GM19463 (cell line): ENCODE results near the gene SEC22B.
"Not testable (repeated sequence)": the region's sequence is repeated elsewhere in the genome, so short reads cannot be mapped to it uniquely, and the experiment has no call there.

ENCODE experiments used
- ATAC-seq: cut with Tn5 transposase; IDR thresholded peaks from one replicate; pipeline ENCODE4 v1.9.1; 2021; ENCODE audit warnings: mild to moderate bottlenecking, moderate library complexity; ENCODE audit not compliant: unreplicated experiment

The SEC22B gene

DNA sequence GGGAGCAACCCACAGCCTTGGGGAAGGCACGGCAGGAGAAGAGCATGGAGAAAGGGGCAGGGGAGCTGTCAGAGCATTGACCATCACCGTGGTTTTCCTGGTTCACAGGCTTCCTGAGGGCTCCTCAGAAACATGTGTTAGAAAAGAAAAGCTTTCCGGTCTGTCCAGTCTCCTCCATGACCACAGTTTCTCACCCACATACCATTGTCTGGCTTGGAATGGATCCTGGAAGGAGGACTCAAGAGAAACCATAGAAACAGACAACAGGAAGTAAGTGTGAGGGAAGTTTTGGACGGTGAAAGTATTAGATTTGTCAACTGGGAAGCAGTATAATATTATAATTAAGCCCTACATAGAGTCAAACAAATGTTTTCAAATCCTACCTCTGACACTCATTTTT, 55.8 kb downstream of the SEC22B start:
- not testable (repeated sequence) for ATAC-seq

DNA sequence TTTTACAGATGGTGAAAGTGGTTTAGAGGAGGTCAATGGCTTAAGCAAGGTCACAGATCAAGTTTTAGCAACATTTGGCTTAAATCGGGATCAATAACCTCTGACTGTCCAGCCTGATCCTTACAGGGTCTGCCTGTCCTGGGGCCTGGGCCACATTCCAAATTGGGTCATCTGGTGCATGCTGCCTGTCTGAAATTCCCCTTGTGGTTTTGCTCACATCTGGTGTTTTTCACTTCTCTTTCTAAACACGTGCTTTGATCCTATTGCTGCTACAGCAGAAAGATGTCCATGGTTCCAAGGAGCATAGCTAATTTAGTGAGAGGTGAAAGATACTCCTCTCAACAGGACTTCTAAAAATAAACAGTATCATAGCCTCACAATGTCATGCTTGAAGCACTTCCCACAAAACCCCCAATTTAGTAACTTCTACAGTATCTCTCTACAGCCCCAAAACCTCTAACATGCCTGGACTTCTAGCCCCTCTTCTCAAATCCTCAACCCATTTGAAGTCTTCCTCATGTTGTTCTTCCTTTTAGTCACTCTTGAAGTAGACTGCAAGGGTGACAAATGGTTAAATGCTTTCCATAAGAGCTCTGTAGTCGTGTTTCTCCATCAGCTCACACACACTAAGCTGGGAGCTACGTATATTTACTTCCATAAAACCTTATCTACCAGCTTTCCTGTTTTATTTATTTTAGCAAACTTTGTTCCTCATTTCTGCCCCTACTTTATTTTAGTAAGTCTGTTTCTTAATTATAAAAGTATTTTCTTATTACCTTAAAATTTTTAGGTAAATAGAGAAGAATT, 58.7 kb downstream of the SEC22B start:
- ATAC-seq: peak; percentile 80

DNA sequence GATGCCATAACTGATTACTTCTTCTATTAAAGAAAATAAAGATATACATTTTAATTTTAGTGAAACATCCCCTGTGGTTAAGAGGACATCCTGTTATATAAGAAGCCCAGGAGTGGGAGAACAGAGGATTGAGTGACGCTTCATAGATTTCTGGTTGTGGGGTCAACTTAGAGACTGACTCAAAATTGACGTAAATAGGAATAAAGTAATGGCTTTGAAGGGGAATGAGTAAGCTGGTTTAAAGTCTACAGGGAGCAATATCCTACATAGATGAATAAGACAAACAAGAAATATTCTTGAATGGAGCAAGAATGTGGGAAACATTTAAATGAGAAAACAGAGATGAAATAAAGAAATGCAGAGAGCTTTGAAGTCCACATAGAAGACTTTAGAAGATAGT, 60.2 kb downstream of the SEC22B start:
- not testable (repeated sequence) for ATAC-seq

DNA sequence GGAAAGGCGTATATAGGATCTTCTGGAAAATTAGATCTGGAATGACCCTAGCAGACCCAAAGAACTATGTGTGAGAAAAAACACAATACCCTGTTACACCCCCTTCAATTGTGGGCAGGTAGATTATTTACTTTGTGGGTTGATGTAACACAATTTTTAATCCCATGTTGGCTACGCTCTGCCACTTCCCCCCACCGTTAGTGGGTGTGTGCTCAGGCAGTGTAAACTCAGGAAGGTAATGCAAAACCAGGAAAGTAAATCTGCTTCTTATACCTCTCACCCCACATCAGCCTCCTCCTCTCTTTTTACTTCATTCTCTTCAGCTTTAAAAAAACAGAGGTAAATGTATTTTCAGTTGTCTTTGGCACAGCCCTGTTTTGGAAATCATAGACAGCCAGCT, 63.2 kb downstream of the SEC22B start:
- ATAC-seq: not testable (repeated sequence)

DNA sequence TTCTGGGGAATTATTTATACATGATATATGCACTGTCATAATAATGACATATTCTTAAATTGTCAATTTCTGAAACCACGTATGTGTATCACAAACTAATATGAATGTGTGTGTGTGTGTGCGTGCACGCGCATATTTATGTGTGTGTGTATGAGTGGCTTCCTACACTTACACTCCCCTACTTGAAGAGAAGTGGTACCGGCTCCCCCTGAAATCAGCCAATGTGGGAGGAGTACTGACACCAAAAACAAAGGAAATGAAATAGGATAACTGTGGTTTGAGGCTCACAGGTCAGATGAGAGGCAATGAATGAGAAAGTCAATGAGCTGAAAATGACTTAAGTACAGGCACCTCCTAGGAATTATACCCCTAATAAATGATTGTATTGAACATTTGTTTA, 64.1 kb downstream of the SEC22B start:
- not testable (repeated sequence) for ATAC-seq

DNA sequence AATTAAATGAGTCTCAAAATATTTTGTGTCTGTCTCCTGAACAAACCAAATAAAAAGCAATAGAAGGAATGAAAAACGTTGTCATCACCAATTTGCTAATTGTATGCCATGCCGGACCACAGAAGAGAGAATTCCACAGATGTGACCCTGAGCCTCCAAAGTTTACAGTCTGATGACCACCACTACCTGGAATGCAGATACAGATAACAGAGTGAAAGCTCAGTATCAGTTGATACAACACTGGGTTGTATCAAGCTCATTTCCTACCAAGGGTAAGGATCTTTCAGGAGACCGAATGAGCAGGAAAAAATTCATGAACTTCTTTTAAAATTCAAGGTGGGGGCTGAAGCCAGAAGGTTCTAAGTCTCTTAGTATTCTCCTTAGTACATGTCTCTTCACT, 64.5 kb downstream of the SEC22B start:
- not testable (repeated sequence) for ATAC-seq

DNA sequence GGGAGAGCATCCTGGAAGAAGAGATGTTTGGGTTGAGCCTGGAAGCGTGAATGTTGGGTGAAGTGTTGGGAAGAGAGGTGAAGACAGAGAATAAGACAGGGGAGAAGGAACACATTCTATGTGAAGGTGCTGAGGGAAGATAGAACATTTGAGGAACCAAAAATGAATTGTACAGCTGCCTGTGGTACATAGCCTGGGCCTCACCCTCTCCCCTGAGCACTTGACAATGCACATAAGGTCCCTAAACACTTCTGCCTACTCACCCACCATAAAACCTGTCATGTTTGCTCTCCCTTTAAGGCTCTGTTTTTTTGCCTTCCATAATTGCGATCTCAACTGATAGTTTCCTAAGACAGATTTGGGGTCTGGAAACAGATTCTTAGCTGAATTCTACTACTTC, 65.3 kb downstream of the SEC22B start:
- not testable (repeated sequence) for ATAC-seq

DNA sequence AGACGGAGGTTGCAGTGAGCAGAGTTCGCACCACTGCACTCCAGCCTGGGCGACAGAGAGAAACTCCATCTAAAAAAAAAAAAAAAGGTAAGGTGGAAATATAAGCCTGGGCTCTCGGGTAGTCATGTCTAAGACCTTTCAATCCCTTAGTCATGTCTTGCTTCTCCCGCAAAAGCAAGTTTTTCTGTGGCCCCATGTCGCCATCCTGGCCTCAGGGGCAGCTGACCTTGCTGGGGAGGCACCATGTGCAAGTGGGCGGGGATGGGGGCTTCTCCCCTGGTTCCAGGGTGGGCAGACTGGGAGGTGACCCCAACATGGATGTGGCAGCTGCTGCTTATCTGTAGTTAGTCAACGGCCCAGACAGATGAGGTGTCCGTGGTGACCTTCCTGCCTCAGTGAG, 66.7 kb downstream of the SEC22B start:
- not testable (repeated sequence) for ATAC-seq

DNA sequence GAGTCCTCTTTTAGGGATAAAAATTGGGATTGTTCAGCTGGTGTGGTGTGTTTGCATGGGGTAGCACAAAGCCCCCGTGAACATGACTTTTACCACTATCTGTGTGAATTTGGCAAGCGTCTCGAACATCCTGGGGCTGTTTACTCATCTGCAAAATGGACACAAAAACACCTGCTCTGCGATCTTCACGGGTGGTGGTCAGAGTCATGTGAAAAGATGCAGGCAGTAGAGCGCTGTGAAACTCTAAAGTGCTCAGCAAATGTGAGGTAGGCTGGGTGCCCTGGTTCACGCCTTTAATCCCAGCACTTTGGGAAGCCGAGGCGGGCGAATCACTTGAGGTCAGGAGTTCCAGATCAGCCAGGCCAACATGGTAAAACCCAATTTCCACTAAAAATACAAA, 67.1 kb downstream of the SEC22B start:
- ATAC-seq: not testable (repeated sequence)

DNA sequence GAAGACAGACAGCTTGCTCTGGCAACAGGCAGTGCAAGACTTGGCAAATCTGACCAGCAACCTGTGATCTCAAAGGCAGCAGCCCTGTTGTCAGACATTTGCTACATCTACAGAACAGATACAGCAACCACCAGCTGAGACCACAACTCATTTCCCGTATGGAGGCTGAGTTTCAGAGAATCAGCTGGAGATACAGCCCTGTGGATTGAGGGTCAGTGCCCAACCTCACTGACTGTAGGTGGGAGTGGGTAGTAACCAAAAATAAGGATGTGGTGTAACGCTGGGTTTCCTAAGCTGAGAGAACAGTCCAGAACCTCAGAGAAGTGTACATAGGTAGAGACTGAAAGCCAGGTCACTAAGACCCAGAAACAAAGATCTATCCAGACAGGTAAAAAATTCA, 71.0 kb downstream of the SEC22B start:
- not testable (repeated sequence) for ATAC-seq

DNA sequence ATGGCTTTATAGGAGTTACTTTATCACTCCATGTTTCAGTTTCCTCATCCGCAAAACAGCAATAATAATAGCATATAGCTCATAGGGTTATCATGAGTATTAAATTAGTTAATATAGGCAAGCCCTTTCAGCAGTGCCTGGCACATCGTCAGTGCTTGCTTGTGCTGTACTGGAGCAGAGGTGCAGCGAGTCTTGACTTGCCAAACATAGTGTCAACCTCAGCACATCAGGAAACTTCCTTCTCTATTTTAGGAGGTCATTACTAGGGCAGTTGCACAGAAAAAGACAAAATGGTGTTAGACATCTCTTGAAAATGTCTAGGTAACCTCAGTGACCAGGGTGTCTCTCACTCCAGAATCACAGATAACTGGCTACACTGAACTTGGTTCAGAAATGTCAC, 72.6 kb downstream of the SEC22B start:
- ATAC-seq: not testable (repeated sequence)

DNA sequence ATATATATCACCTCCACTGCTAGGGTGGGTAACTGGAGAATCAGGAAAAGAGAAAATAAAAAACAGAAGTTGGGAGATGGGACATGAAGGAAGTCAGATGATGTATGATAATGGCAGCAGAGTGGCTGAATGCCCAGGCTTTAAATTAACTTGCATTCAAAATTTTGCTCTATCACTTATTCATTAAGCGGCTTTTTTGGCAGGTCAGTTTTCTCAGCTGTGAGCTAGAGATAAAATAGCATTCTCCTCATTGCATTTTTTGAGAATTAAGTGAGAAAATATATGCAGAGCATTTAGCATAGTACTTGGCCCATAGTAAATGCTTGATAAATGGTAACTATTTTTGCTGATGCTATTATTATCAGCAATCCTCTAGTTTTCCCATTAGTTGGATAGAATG, 74.7 kb downstream of the SEC22B start:
- not testable (repeated sequence) for ATAC-seq
